Stimulated activated CD8-positive, alpha-beta memory T cell treated with anti-CD3 and anti-CD28 coated beads, Interleukin-7, amount 100 ng/mL, for 4 hours (primary cell): Measurements from ENCODE around the gene CALD1.

Experiments
- DNase-seq, 2 donors: peaks; one replicate each; pipeline ENCODE4 v3.0.0-alpha.2; 2020; ENCODE audit warnings: low read depth in 2 of 2

Gene CALD1

GRCh38 chr7:134788191-134788590 is 8.8 kb downstream of the CALD1 start:
- DNase-seq, result no peak

- DNase-seq, result no peak
These were observed 10.7 kb downstream of the CALD1 start for GRCh38 chr7:134789967-134790685.

- DNase-seq, result no peak
These were observed 13.5 kb downstream of the CALD1 start for GRCh38 chr7:134792968-134793367.

- DNase-seq, result no peak
These were observed 15.8 kb downstream of the CALD1 start for GRCh38 chr7:134795231-134795630.

GRCh38 chr7:134798155-134798554 is 18.7 kb downstream of the CALD1 start:
- DNase-seq, result no peak

- DNase-seq, result no peak
These were observed 19.9 kb downstream of the CALD1 start for GRCh38 chr7:134799377-134799776.

GRCh38 chr7:134802762-134803161 is 23.3 kb downstream of the CALD1 start:
- no peak for DNase-seq

- DNase-seq, result no peak
These were observed 24.9 kb downstream of the CALD1 start for GRCh38 chr7:134804351-134804750.

- no peak for DNase-seq
These were observed 25.4 kb downstream of the CALD1 start for GRCh38 chr7:134804854-134805253.

- no peak for DNase-seq
These were observed 26.8 kb downstream of the CALD1 start for GRCh38 chr7:134806197-134806596.

- no peak for DNase-seq
These were observed 30.2 kb downstream of the CALD1 start for GRCh38 chr7:134809616-134810015.

GRCh38 chr7:134811765-134812164 is 32.3 kb downstream of the CALD1 start:
- no peak for DNase-seq

- no peak for DNase-seq
These were observed 34.4 kb downstream of the CALD1 start for GRCh38 chr7:134813663-134814396.

- no peak for DNase-seq
These were observed 35.4 kb downstream of the CALD1 start for GRCh38 chr7:134814730-134815364.

GRCh38 chr7:134818613-134819345 is 39.3 kb downstream of the CALD1 start:
- no peak for DNase-seq

GRCh38 chr7:134819401-134819800 is 40.0 kb downstream of the CALD1 start:
- no peak for DNase-seq

GRCh38 chr7:134820295-134820694 is 40.9 kb downstream of the CALD1 start:
- DNase-seq, result no peak

- DNase-seq, result no peak
These were observed 41.3 kb downstream of the CALD1 start for GRCh38 chr7:134820778-134821177.

- DNase-seq, result no peak
These were observed 44.0 kb downstream of the CALD1 start for GRCh38 chr7:134823400-134823799.

- DNase-seq, result no peak
These were observed 46.2 kb downstream of the CALD1 start for GRCh38 chr7:134825666-134826065.

- DNase-seq, result no peak
These were observed 46.7 kb downstream of the CALD1 start for GRCh38 chr7:134826105-134826504.

- DNase-seq, result no peak
These were observed 48.0 kb downstream of the CALD1 start for GRCh38 chr7:134827436-134827835.
